Fibroblast of lung (primary cell): ENCODE results near the gene AMFR. TPM values are rescaled to one million over a fixed set of nuclear protein-coding genes. Genes with fewer than 3 reads are reported as not detected.

Source experiments
- DNase-seq, 2 donors: peaks; one replicate each; pipeline versions ENCODE4 v3.0.0 to v3.0.0-alpha.2; 2010; ENCODE audit warnings: low read depth in 2 of 2
- H2AFZ ChIP-seq: 2 replicates; pipeline ENCODE4 v1.5.1; 2012; ENCODE audit warnings: low read length, control low read depth, inconsistent platforms
- H3K27ac ChIP-seq: 2 replicates; pipeline ENCODE4 v1.5.1; 2011; ENCODE audit warnings: low read length, control low read depth; ENCODE audit not compliant: insufficient read depth
- H3K27me3 ChIP-seq: 2 replicates; pipeline ENCODE4 v1.5.1; 2011; ENCODE audit warnings: mild to moderate bottlenecking, low read length; ENCODE audit not compliant: control insufficient read depth, insufficient read depth
- H3K36me3 ChIP-seq: 2 replicates; pipeline ENCODE4 v1.5.1; 2011; ENCODE audit warnings: low read length; ENCODE audit not compliant: control insufficient read depth, insufficient read depth
- H3K4me1 ChIP-seq: 2 replicates; pipeline ENCODE4 v1.5.1; 2011; ENCODE audit warnings: low read length; ENCODE audit not compliant: control insufficient read depth, insufficient read depth; ENCODE audit errors: extremely low read depth
- H3K4me2 ChIP-seq: 2 replicates; pipeline ENCODE4 v1.5.1; 2011; ENCODE audit warnings: low read length, control low read depth; ENCODE audit not compliant: insufficient read depth; ENCODE audit errors: extremely low read depth
- H3K4me3 ChIP-seq, 4 experiments: fragments of 200-600 bp in 1 of 4; sonication (generic) in 1 of 4; replicated peaks in 1 of 4; 2 replicates each; pipeline ENCODE4 v1.5.1; 2011 to 2016; ENCODE audit warnings: low read length in 4 of 4, low read depth in 3 of 4, mild to moderate bottlenecking in 3 of 4, control low read depth in 2 of 4, inconsistent platforms in 1 of 4, mixed read lengths in 1 of 4; ENCODE audit not compliant: insufficient read depth in 1 of 4; ENCODE audit errors: control extremely low read depth in 1 of 4
- H3K79me2 ChIP-seq: 2 replicates; pipeline ENCODE4 v1.5.1; 2012; ENCODE audit warnings: mild to moderate bottlenecking, low read length, inconsistent platforms; ENCODE audit not compliant: control insufficient read depth, insufficient read depth
- H3K9ac ChIP-seq: 2 replicates; pipeline ENCODE4 v1.5.1; 2011; ENCODE audit warnings: mild to moderate bottlenecking, low read length, control low read depth; ENCODE audit not compliant: insufficient read depth
- H3K9me3 ChIP-seq: 2 replicates; pipeline ENCODE4 v1.5.1; 2012; ENCODE audit warnings: low read depth, low read length; ENCODE audit not compliant: control insufficient read depth, insufficient read depth
- H4K20me1 ChIP-seq: 2 replicates; pipeline ENCODE4 v1.5.1; 2011; ENCODE audit warnings: low read length; ENCODE audit not compliant: control insufficient read depth, insufficient read depth; ENCODE audit errors: extremely low read depth
- EZH2 ChIP-seq: IDR thresholded peaks from 2 replicates; pipeline ENCODE4 v1.5.1; 2012; ENCODE audit warnings: low read length, control low read depth, mild to moderate bottlenecking; ENCODE audit errors: missing control alignments
- polyA plus RNA-seq, 2 donors: library from polyadenylated mRNA; depleted of rRNA in 1 of 2; stranded (reverse) in 1 of 2; unstranded in 1 of 2; fragments of >200 nt; gene quantifications; 2 replicates each; pipeline ENCODE4 v1.2.1, GENCODE V29; 2011 to 2012; ENCODE audit warnings: missing spikeins in 1 of 2
- total RNA-seq: library from RNA; depleted of rRNA; stranded (reverse); fragments of >200 nt; gene quantifications from 2 replicates; pipeline ENCODE4 v1.2.1, GENCODE V29; 2014
- TF ChIP-seq, protein P1 (sequence below), 2 donors: IDR thresholded peaks in 1 of 2; conservative IDR thresholded peaks in 1 of 2; 1 replicate in 1 of 2; 2 replicates in 1 of 2; pipeline ENCODE4 v1.5.1; 2011 to 2012; ENCODE audit warnings: low read length in 2 of 2, control low read depth in 1 of 2, inconsistent platforms in 1 of 2, low read depth in 1 of 2, mild to moderate bottlenecking in 1 of 2

AMFR gene
- total and polyA plus RNA-seq, 2 donors (not counting 1 experiment from before 2014, with no cell fraction given): 75.9 to 413 TPM

DNA sequence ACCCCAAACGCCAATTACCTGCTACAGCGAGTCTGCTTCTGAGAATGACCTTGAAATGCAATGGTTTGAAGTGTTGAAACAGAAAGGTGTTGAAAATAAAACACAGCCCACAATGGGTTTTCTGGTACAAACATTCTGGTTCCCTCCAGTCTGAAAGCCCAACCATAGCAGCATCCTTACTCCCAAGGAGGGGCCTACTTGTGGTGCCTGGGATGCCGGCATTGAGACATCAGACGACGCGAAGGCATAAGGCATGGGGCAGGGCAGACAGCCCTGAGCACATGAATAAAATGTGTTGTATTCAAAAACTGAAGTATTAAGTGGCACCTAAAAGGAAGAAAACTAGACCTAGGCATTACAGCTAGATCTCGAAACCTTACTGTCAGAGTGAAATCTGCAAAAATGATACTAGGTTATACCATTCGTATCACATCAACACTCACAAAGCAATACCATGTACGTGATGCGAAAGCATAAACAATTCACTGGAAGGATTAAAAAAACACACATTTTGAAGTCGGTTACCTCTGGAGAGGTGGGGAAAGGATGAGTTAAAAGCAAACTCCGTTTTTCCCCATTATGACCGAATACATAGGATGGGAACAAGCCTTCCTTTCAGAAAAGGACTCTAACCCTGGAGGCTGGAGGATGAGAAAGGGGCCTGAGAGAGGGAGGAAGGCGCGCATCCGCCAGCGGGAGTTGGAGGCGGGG lies 25.1 kb upstream of the AMFR start:
- Histone ChIP-seq H3K4me1 (peaks cover 3% of the 10 kb centered on the region), H3K79me2 (peaks cover 70% of the 10 kb centered on the region), H3K9me3 (no peaks in the 10 kb centered on the region), H3K4me2 (peak overlapping the region; percentile 98), H3K27me3 (no peaks in the 10 kb centered on the region), H2AFZ (no peak overlapping the region), H3K9ac (peak overlapping the region; percentile 66), H3K4me3 (peak overlapping the region; percentile 68 to 94 (median 79)), H3K27ac (peak overlapping the region; percentile 71), H4K20me1 (no peaks in the 10 kb centered on the region), H3K36me3 (peaks cover 3% of the 10 kb centered on the region)
- no peak for TF ChIP-seq EZH2
- TF ChIP-seq, protein P1, sequence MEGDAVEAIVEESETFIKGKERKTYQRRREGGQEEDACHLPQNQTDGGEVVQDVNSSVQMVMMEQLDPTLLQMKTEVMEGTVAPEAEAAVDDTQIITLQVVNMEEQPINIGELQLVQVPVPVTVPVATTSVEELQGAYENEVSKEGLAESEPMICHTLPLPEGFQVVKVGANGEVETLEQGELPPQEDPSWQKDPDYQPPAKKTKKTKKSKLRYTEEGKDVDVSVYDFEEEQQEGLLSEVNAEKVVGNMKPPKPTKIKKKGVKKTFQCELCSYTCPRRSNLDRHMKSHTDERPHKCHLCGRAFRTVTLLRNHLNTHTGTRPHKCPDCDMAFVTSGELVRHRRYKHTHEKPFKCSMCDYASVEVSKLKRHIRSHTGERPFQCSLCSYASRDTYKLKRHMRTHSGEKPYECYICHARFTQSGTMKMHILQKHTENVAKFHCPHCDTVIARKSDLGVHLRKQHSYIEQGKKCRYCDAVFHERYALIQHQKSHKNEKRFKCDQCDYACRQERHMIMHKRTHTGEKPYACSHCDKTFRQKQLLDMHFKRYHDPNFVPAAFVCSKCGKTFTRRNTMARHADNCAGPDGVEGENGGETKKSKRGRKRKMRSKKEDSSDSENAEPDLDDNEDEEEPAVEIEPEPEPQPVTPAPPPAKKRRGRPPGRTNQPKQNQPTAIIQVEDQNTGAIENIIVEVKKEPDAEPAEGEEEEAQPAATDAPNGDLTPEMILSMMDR (conservative IDR thresholded peaks at IDR 0.05 in 1 of 2, IDR thresholded peaks at IDR 0.05 in 1 of 2; ENCODE audit: low read depth in 1 of 2, low read length in 2 of 2): no peak
- DNase-seq: peak; percentile 9 to 12

DNA sequence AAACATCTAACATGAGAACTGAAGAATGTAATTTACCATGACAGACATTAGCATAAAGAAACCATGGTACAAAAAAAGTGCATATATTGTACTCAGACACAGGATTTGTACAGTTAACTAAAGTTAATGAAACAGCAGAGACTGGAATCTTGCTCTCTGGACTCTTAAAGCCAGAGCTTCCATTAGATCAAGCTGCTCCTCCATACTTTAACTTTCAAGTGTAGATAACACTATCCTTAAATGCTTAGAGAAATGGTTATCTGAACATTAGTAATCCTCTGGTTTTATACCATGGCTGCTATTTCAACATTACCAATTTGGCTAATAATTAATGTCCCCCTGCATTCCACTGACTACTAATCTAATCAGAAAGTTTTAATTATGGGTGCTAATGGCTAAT lies 22.7 kb upstream of the AMFR start:
- no peak overlapping the region for H2AFZ ChIP-seq
- no peak overlapping the region for H3K4me3 ChIP-seq
- peaks cover 3% of the 10 kb centered on the region for H3K4me1 ChIP-seq
- DNase-seq: no peak
- H3K9me3 ChIP-seq: no peaks in the 10 kb centered on the region
- no peaks in the 10 kb centered on the region for H3K36me3 ChIP-seq
- H3K27ac ChIP-seq: no peak overlapping the region
- peak overlapping the region; percentile 2 for H3K4me2 ChIP-seq
- TF ChIP-seq, protein P1 (conservative IDR thresholded peaks at IDR 0.05 in 1 of 2, IDR thresholded peaks at IDR 0.05 in 1 of 2; ENCODE audit: low read depth in 1 of 2, low read length in 2 of 2): no peak
- no peak for TF ChIP-seq EZH2
- H3K79me2 ChIP-seq: peaks cover 62% of the 10 kb centered on the region
- H3K9ac ChIP-seq: no peak overlapping the region
- no peaks in the 10 kb centered on the region for H3K27me3 ChIP-seq
- H4K20me1 ChIP-seq: no peaks in the 10 kb centered on the region

DNA sequence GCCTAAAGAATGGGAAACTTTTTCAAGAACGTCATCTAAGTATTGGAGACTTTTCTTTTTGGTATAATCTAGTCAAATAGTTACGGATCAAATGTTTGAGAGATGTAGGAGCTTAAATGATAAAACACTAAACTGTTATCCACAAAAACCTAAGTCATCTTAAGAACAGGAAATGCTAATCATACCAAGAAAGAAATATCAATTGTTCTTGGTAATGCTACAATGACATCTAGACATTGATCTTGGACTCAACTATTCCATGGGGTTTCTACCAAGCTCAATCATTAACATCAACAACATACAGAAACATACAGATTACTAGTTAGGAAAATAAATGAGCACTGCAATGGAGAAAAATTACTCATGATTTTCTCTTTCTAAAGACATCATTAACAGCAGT lies 21.9 kb upstream of the AMFR start:
- Histone ChIP-seq H3K27me3 (no peaks in the 10 kb centered on the region), H3K36me3 (no peaks in the 10 kb centered on the region), H3K4me2 (no peak overlapping the region), H3K9me3 (no peaks in the 10 kb centered on the region), H3K4me3 (no peak overlapping the region), H3K79me2 (peaks cover 55% of the 10 kb centered on the region), H2AFZ (no peak overlapping the region), H3K4me1 (peaks cover 3% of the 10 kb centered on the region), H4K20me1 (no peaks in the 10 kb centered on the region), H3K9ac (no peak overlapping the region), H3K27ac (no peak overlapping the region)
- DNase-seq: no peak
- no peak for TF ChIP-seq EZH2
- TF ChIP-seq, protein P1 (conservative IDR thresholded peaks at IDR 0.05 in 1 of 2, IDR thresholded peaks at IDR 0.05 in 1 of 2; ENCODE audit: low read depth in 1 of 2, low read length in 2 of 2): no peak
